ENCODE results near the gene CAPZB.
A peak's percentile ranks its signal among the peaks of the same experiment; 100 is the strongest.

CAPZB gene

GRCh38 chr1:19327736-19328135 is 157.6 kb downstream of the CAPZB start:
- DNase-seq (ENCODE audit: low spot score): no peak

GRCh38 chr1:19327301-19327700 is 158.0 kb downstream of the CAPZB start:
- DNase-seq (ENCODE audit: low spot score): no peak

- no peak for DNase-seq (ENCODE audit: low spot score)
Observed at GRCh38 chr1:19326748-19327065, 158.6 kb downstream of the CAPZB start.

GRCh38 chr1:19325958-19326747 is 159.2 kb downstream of the CAPZB start:
- DNase-seq (ENCODE audit: low spot score): no peak

- DNase-seq (ENCODE audit: low spot score): no peak
Observed at GRCh38 chr1:19325368-19325957, 159.9 kb downstream of the CAPZB start.

GRCh38 chr1:19324665-19324990 is 160.7 kb downstream of the CAPZB start:
- DNase-seq (ENCODE audit: low spot score): no peak

- DNase-seq (ENCODE audit: low spot score): no peak
Observed at GRCh38 chr1:19323987-19324664, 161.2 kb downstream of the CAPZB start.

- no peak for DNase-seq (ENCODE audit: low spot score)
Observed at GRCh38 chr1:19322481-19322880, 162.9 kb downstream of the CAPZB start.

- no peak for DNase-seq (ENCODE audit: low spot score)
Observed at GRCh38 chr1:19321071-19321470, 164.3 kb downstream of the CAPZB start.

- no peak for DNase-seq (ENCODE audit: low spot score)
Observed at GRCh38 chr1:19319196-19319595, 166.1 kb downstream of the CAPZB start.

- DNase-seq (ENCODE audit: low spot score): no peak
Observed at GRCh38 chr1:19317126-19317910, 168.0 kb downstream of the CAPZB start.

GRCh38 chr1:19315378-19316198 is 169.8 kb downstream of the CAPZB start:
- DNase-seq (ENCODE audit: low spot score): peak; percentile 32

GRCh38 chr1:19313961-19314882 is 171.1 kb downstream of the CAPZB start:
- DNase-seq (ENCODE audit: low spot score): no peak

- DNase-seq (ENCODE audit: low spot score): no peak
Observed at GRCh38 chr1:19313636-19313959, 171.7 kb downstream of the CAPZB start.

GRCh38 chr1:19312782-19313635 is 172.3 kb downstream of the CAPZB start:
- DNase-seq (ENCODE audit: low spot score): no peak

- peak; percentile 83 for DNase-seq (ENCODE audit: low spot score)
Observed at GRCh38 chr1:19311931-19312781, 173.2 kb downstream of the CAPZB start, which contains the start of the genes AKR7A2 and SLC66A1. TSS of gene AKR7A2 (minus strand) at chr1:19312144. CDS start at chr1:19312124, 20 bp downstream. TSS of gene SLC66A1 (plus strand) at chr1:19312326. CDS start at chr1:19317678, 5,352 bp downstream.

GRCh38 chr1:19311503-19311930 is 173.8 kb downstream of the CAPZB start:
- peak; percentile 61 for DNase-seq (ENCODE audit: low spot score)

- no peak for DNase-seq (ENCODE audit: low spot score)
Observed at GRCh38 chr1:19310720-19311502, 174.4 kb downstream of the CAPZB start.

All from SW480 (cell line).